OCI-LY7 (cell line): ENCODE measurements around the gene NUCB1. TPM values are rescaled to one million over a fixed set of nuclear protein-coding genes. Genes with fewer than 3 reads are reported as not detected.

ENCODE experiments used
- BruUV-seq: library from RNA; stranded (reverse); fragments of 400-500 nt; replicated peaks from 2 replicates; lab custom pipeline; 2021; lab: Mats Ljungman, UMichigan
- CTCF ChIA-PET: fragments of 300-600 bp; sonication (Branson Sonifier 250); formaldehyde crosslinking; loops from one replicate; lab custom pipeline; 2022; ENCODE audit warnings: antibody characterized with exemption; ENCODE audit not compliant: unreplicated experiment; lab: Charles Lee
- POLR2A ChIA-PET: fragments of 300-600 bp; sonication (Branson Sonifier 250); formaldehyde crosslinking; loops from one replicate; lab custom pipeline; 2022; ENCODE audit warnings: antibody characterized with exemption; lab: Charles Lee
- DNase-seq: peaks from one replicate; pipeline ENCODE4 v3.0.0-alpha.2; 2015; ENCODE audit warnings: low spot score
- H2AFZ ChIP-seq: fragments of 200-600 bp; sonication (generic), shearing (Covaris generic); 2 replicates; pipeline ENCODE4 v1.6.1; 2014; ENCODE audit warnings: mild to moderate bottlenecking, antibody characterized with exemption, low read length, moderate library complexity
- H3K27ac ChIP-seq: fragments of 200-600 bp; sonication (generic); 2 replicates; pipeline ENCODE4 v1.5.1; 2014; ENCODE audit warnings: mixed run types, low read depth, mild to moderate bottlenecking, moderate library complexity, low read length, inconsistent platforms; ENCODE audit not compliant: poor library complexity, severe bottlenecking
- H3K36me3 ChIP-seq: fragments of 200-600 bp; sonication (generic); 2 replicates; pipeline ENCODE4 v1.6.1; 2014; ENCODE audit warnings: mild to moderate bottlenecking, antibody characterized with exemption, low read length, moderate library complexity, mixed read lengths; ENCODE audit not compliant: insufficient read depth
- H3K4me1 ChIP-seq: fragments of 200-600 bp; sonication (generic); 2 replicates; pipeline ENCODE4 v1.5.1; 2014; ENCODE audit warnings: mild to moderate bottlenecking, low read length; ENCODE audit not compliant: insufficient read depth, poor library complexity, severe bottlenecking
- H3K4me2 ChIP-seq: fragments of 200-600 bp; sonication (generic); 2 replicates; pipeline ENCODE4 v1.6.1; 2014; ENCODE audit warnings: mild to moderate bottlenecking, low read length
- H3K4me3 ChIP-seq: fragments of 200-600 bp; sonication (generic); 2 replicates; pipeline ENCODE4 v1.5.1; 2014; ENCODE audit warnings: mild to moderate bottlenecking, low read depth, low read length; ENCODE audit not compliant: poor library complexity, severe bottlenecking
- H3K79me2 ChIP-seq: fragments of 200-600 bp; sonication (generic); 2 replicates; pipeline ENCODE4 v1.6.1; 2016; ENCODE audit warnings: low read depth, mild to moderate bottlenecking, low read length, moderate library complexity, mixed read lengths; ENCODE audit not compliant: insufficient read depth
- H3K9me2 ChIP-seq: fragments of 200-600 bp; sonication (generic); 2 replicates; pipeline ENCODE4 v1.6.1; 2016; ENCODE audit warnings: mild to moderate bottlenecking, low read length, mixed read lengths; ENCODE audit not compliant: insufficient read depth
- H3K9me3 ChIP-seq: fragments of 200-600 bp; sonication (generic); 2 replicates; pipeline ENCODE4 v1.6.1; 2014; ENCODE audit warnings: mild to moderate bottlenecking, mixed run types, low read length, mixed read lengths
- H4K20me1 ChIP-seq: fragments of 200-600 bp; sonication (generic); 2 replicates; pipeline ENCODE4 v1.6.1; 2014; ENCODE audit warnings: mild to moderate bottlenecking, antibody characterized with exemption, low read length, moderate library complexity, mixed read lengths; ENCODE audit not compliant: insufficient read depth
- EZH2phosphoT487 ChIP-seq: fragments of 200-600 bp; sonication (generic); IDR thresholded peaks from 2 replicates; pipeline ENCODE4 v1.6.1; 2018; ENCODE audit warnings: low read depth, borderline replicate concordance, mild to moderate bottlenecking, mixed run types, antibody characterized with exemption, low read length, moderate library complexity, mixed read lengths
- intact Hi-C: fragments of 100-400 bp; cut with micrococcal nuclease; formaldehyde crosslinking; loops from one replicate; pipeline ENCODE4 v1.10.0; 2022; ENCODE audit not compliant: unreplicated experiment
- total RNA-seq, 2 experiments: library from RNA; depleted of rRNA in 1 of 2; stranded (reverse); fragments of >200 nt in 1 of 2; shearing (Covaris generic) in 1 of 2; gene quantifications; 2 replicates each; pipeline ENCODE4 v1.2.3, GENCODE V29; 2014 to 2022
- TF ChIP-seq, protein P1 (sequence below): fragments of 200-600 bp; sonication (generic); conservative IDR thresholded peaks from 2 replicates; pipeline ENCODE4 v1.5.1; 2014; ENCODE audit warnings: mild to moderate bottlenecking, antibody characterized with exemption, low read length, moderate library complexity, mixed read lengths

The NUCB1 gene
- total RNA-seq, 2 experiments from 2014 or later, result 73.6 to 88.7 TPM

GRCh38 chr19:48872884-48873475, 27.1 kb upstream of the NUCB1 start:
- Histone ChIP-seq H3K9me2 (no peaks in the 10 kb centered on the region), H3K79me2 (peaks cover 30% of the 10 kb centered on the region), H3K4me3 (peak overlapping the region; percentile 84), H2AFZ (no peak overlapping the region; the same call in 1 of the 2 replicates), H3K9me3 (peaks cover 8% of the 10 kb centered on the region; the same call in 1 of the 2 replicates), H3K36me3 (peaks cover 36% of the 10 kb centered on the region), H3K4me1 (peaks cover 59% of the 10 kb centered on the region), H3K4me2 (peak overlapping the region; percentile 99), H3K27ac (peak overlapping the region; percentile 99), H4K20me1 (peaks cover 9% of the 10 kb centered on the region)
- intact Hi-C loops, result loop anchor here (1.0 kb wide), 1 partner anchor 92 kb away; the partner anchor contains the start of gene FTL
- no peak for TF ChIP-seq EZH2phosphoT487
- TF ChIP-seq, protein P1, sequence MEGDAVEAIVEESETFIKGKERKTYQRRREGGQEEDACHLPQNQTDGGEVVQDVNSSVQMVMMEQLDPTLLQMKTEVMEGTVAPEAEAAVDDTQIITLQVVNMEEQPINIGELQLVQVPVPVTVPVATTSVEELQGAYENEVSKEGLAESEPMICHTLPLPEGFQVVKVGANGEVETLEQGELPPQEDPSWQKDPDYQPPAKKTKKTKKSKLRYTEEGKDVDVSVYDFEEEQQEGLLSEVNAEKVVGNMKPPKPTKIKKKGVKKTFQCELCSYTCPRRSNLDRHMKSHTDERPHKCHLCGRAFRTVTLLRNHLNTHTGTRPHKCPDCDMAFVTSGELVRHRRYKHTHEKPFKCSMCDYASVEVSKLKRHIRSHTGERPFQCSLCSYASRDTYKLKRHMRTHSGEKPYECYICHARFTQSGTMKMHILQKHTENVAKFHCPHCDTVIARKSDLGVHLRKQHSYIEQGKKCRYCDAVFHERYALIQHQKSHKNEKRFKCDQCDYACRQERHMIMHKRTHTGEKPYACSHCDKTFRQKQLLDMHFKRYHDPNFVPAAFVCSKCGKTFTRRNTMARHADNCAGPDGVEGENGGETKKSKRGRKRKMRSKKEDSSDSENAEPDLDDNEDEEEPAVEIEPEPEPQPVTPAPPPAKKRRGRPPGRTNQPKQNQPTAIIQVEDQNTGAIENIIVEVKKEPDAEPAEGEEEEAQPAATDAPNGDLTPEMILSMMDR, result no peak
- POLR2A ChIA-PET, result interaction anchor here (1.1 to 1.7 kb wide), 3 partner anchors 22 to 80 kb away, joined by 3 read pairs; no protein-coding TSS in a partner anchor
- DNase-seq, result peak; percentile 89
- no TSS peak for BruUV-seq
- CTCF ChIA-PET, result interaction anchor here (1.1 kb wide), 1 partner anchor 30 kb away, joined by 4 read pairs; no protein-coding TSS in a partner anchor

DNA sequence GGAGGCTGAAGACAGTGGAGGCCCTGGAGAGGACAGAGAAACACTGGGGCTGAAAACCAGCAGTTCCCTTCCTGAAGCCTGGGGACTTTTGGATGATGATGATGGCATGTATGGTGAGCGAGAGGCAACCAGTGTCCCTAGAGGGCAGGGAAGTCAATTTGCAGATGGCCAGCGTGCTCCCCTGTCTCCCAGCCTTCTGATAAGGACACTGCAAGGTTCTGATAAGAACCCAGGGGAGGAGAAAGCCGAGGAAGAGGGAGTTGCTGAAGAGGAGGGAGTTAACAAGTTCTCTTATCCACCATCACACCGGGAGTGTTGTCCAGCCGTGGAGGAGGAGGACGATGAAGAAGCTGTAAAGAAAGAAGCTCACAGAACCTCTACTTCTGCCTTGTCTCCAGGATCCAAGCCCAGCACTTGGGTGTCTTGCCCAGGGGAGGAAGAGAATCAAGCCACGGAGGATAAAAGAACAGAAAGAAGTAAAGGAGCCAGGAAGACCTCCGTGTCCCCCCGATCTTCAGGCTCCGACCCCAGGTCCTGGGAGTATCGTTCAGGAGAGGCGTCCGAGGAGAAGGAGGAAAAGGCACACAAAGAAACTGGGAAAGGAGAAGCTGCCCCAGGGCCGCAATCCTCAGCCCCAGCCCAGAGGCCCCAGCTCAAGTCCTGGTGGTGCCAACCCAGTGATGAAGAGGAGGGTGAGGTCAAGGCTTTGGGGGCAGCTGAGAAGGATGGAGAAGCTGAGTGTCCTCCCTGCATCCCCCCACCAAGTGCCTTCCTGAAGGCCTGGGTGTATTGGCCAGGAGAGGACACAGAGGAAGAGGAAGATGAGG, 26.4 kb upstream of the NUCB1 start:
- DNase-seq, result no peak
- ChIA-PET CTCF (interaction anchor here (1.1 kb wide), 1 partner anchor 31 kb away, joined by 4 read pairs; no protein-coding TSS in a partner anchor), POLR2A (interaction anchor here (1.1 to 1.7 kb wide), 3 partner anchors 21 to 79 kb away, joined by 3 read pairs; no protein-coding TSS in a partner anchor)
- H2AFZ ChIP-seq, result no peak overlapping the region
- no TSS peak for BruUV-seq
- H3K9me3 ChIP-seq, result peaks cover 8% of the 10 kb centered on the region; the same call in 1 of the 2 replicates
- H3K4me1 ChIP-seq, result peaks cover 59% of the 10 kb centered on the region
- H3K4me2 ChIP-seq, result peak overlapping the region; percentile 99
- peaks cover 41% of the 10 kb centered on the region for H3K36me3 ChIP-seq
- peak overlapping the region; percentile 99 for H3K27ac ChIP-seq
- intact Hi-C loops, result loop anchor here (1.0 kb wide), 1 partner anchor 92 kb away; the partner anchor contains the start of gene FTL
- peaks cover 9% of the 10 kb centered on the region for H4K20me1 ChIP-seq
- no peak for TF ChIP-seq EZH2phosphoT487
- TF ChIP-seq, protein P1, result no peak
- peak overlapping the region; percentile 84 for H3K4me3 ChIP-seq
- peaks cover 30% of the 10 kb centered on the region for H3K79me2 ChIP-seq
- H3K9me2 ChIP-seq, result no peaks in the 10 kb centered on the region
